Bone marrow (tissue), 2 donors: ENCODE results near the gene SLIT3.

Experiments
- DNase-seq, 2 donors: peaks; one replicate each; lab custom pipeline; 2025; lab: John Stamatoyannopoulos, UW

SLIT3 gene

GRCh38 chr5:168736281-168736831 lies 564.6 kb downstream of the SLIT3 start:
- no peak for DNase-seq

DNA sequence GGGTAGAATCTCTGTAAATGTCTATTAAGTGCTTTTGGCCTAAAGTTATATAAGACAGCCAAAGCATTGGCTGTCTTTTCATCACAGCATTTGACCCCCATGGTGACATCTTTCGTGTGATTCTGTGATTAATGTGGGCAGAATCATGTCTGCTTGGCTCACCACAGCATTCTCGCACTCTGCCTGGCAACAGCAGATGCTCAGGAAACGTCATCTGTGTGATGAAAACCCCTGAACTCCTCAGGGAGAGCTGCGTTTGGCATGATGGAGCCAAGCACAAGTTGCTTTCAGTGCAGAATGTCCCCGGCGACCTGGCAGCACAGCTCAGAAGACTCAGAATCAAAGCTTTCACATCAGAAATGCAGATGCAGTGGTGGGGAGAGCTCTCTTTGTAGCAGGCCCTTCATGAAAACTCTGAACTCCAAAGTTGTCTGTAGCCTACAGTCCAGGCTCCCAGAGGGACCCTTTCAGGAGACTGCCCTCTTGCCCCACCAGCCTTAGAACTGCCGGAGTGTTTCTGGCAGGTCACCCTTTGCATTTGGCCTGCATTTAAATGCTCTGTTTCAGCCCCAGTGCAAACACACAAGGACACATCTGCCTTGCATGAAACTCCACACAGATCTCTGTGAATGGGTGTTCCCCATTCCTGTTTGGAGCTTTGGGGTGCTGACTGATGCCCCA lies 566.2 kb downstream of the SLIT3 start:
- no peak for DNase-seq

DNA sequence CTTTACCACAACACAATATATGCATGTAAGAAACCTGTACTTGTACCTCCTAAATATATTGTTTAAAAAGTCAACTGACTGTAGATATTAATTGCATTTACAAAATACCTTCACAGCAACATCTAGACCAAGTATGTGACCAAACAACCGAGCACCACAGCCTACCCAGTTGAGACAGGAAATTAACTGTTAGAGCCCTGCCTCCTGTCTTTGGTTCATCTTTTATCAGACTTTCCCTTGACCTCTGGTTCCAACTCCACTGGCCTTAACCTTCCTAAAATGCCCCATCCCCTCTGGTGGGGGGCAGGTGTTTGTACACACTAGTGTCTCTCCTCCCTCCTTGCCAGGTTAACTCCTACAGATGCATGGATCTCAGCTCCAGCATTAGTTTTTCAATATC lies 566.8 kb downstream of the SLIT3 start:
- no peak for DNase-seq

GRCh38 chr5:168728546-168729211 lies 572.3 kb downstream of the SLIT3 start:
- DNase-seq = no peak

DNA sequence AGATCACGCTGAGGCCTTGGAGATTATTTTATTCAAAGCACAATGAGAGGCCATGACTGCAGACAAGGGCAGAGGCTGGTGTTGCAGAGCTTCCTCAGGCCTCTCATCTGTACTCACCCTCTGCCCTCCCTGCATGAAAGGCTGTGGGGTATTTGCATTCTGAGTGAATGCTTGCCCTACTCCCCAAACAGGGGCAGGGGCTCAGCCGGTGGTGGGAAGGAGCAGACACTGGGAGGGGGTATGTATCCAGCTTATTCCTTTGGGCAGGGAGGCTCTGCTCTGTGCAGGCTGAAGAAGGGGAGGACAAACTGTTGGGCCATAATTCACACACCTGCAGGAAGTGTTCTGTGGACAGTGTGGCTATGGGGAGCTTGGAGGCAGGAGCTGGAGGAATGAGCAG lies 573.4 kb downstream of the SLIT3 start:
- DNase-seq = no peak

DNA sequence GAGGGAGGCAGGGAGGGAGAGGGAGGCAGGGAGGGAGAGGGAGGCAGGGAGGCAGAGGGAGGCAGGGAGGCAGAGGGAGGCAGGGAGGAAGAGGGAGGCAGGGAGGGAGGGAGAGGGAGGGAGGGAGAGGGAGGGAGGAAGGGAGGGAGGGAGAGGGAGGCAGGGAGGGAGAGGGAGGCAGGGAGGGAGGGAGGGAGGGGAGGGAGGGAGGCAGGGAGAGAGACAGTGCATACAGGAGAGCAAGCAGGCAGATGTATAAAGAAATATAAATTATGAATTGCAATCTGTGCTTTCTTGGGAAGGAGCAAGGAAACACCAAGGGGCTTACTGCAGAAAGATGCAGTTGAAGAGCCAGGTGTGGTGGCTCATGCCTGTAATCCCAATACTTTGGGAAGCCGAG lies 574.6 kb downstream of the SLIT3 start:
- no peak for DNase-seq

DNA sequence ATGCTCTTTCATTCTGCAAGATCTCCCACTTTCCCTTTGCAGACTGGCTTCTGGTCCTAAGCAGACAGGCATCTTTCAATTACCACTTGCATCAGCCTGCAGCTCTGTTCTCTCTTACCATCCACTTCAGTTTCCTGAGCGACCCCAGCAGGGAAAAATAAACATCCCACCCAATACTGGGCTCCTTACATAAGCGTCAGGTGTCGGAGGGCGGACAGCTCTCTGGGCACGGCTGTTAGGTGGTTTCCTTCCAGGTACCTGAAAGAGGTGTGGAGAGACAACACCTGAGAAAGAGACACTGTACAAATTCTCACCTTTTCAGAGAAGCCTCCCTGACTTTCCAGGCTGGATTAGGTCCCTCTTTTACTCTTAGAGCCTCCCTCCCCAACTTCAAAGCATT lies 576.7 kb downstream of the SLIT3 start:
- no peak for DNase-seq

GRCh38 chr5:168723037-168723436 lies 577.9 kb downstream of the SLIT3 start:
- DNase-seq = no peak

- no peak for DNase-seq
These were observed 579.0 kb downstream of the SLIT3 start for GRCh38 chr5:168721966-168722365.

GRCh38 chr5:168721002-168721753 lies 579.8 kb downstream of the SLIT3 start:
- DNase-seq = no peak

- no peak for DNase-seq
These were observed 580.4 kb downstream of the SLIT3 start for GRCh38 chr5:168720575-168720974.

DNA sequence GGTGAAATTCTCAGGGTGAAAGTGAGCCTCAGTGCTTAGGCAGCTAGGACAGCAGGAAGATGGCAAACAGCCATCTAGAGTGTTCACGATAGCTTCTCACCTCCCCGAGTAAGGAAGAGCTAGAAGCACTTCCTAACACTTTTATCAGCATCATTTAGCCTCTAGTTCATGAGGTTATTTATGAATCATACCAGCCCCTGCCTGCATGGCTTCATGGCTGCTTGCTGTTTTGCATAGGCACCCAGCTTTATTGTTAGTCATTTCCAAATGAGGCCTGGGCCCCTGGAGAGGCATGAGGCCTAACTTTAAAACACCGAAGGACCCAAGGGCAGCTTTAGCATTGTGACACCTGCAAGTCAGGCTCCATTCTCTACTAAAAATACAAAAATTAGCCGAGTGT lies 586.9 kb downstream of the SLIT3 start:
- no peak for DNase-seq

DNA sequence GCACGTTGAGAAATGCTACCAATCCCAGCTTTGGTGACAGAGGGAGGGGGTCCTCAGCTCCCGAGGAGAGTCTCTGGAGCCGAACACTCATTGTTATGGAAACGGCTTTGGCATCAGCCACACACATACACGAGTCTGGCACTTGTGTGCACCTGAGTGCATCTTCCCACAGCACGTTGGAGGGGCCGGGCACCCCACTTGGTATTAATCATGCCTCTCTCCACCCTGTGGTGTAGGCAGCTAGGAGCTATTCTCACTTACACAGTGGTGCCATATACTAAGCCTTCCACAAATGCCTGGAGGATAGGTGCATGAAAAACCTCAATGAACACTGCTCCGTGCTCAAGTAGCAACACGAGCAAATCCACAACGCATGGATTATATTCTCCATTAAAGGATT lies 587.9 kb downstream of the SLIT3 start:
- no peak for DNase-seq

DNA sequence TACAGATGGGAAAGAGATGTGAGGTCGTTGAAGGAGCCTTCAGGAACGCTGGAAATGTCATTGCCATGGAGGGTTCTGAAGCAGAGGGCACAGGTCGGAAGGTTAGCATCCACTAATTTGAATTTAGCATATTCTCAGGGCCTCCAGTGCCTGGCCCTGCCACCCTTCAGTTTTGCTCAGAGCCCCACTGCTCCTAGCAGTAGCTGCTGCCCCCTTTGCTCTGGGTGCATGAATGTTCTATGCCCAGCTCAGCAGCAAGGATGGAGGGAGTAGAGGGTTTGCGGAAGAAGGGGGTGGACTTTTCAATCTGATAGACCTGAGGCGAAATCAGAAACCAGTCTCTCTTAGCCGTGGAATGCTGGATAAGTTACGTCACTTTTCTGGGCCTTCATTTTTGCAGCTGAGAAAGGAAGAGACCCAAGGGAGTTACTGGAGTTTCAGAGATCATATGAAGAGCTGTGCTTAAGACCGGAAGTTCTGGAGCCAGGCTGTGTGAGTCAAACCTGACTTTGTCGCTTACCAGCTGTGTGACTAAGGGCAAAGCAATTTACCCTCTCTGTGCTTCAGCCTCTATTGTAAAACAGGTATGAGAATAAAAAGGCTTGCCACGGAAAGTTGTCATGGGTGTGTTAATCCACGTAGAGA lies 588.5 kb downstream of the SLIT3 start:
- DNase-seq = no peak

DNA sequence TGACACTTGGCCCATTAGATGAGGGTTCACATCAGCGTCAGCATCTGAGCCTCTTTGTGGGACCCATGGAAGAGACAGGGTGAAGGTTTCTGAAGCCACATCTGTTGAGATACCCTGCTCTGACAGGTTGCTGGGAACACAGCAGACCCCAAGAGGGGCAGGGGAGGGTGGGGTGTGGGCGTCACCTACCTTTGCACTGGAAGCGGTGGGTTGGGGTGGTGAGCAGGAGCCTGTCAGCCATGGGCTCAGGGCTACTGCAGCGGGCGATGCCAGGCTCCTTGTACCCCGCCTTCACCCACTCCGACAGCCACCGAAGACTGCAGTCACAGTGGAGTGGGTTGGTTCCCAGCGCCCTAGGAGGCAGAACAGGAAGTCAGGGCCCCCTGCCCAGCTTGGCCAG lies 590.2 kb downstream of the SLIT3 start:
- DNase-seq = no peak

DNA sequence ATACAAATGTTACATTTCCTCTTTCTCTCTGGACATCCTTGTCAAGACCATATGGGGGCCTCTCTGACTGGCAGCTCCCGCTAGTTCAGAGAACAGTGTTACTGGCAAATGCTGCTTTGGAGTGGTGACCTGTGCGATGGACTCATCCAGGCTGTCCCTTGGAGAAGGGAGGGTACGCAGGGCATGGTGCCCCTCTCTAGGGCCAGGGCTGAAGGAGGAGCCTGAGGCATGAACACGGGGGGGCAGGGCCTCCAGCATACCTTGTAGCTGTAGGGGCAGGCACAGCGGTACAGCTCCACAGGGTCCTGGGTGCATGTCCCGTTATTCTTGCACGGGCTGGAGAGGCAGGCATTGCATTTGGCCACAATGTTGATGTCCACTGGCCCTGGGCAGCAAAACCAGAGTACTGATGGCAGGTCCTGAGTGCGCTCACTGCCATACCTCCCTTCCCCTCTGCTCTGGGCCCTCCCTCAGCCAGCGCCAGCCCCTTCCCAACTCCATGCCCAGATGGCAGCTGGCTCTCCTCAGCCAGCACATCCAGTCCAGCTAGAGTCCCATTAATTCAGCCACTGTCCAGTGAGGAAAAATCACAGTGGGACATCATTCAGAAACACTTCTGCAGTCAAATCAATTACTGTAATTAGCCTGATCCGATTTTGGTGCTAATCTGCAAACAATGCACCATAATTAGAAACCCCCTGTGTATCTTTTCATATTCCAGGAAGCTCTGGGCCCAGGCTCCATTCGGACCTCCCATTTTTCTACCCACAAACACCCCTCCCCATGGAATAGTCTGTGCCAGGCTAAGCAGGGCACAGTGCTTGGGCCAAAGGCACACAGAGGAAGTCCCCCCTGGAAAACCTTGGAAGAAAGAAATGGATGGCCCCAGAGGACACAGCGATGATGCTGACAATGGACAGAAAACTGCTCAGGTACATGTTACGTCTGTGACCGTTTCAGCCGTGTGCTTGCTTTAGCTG lies 592.9 kb downstream of the SLIT3 start:
- DNase-seq = no peak

GRCh38 chr5:168706655-168707069 lies 594.3 kb downstream of the SLIT3 start:
- DNase-seq = no peak

DNA sequence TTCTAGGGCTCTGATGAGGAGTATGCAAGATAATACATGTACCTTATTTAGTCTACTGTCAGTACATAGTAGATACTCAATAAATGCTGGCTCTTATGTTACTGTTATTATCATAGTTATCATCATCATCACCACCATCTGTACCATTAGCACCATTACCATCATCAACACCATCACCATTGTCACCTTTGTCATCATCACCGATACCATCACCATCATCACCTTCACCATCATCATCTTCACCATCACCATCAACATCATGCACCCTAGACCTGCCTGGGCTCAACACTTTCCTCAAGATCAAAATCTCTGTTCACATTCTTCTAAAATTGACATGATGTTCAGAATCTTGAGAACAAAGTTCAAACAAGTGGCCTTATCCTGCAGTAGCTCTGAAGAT lies 595.6 kb downstream of the SLIT3 start:
- DNase-seq = no peak

- DNase-seq = no peak
These were observed 598.4 kb downstream of the SLIT3 start for GRCh38 chr5:168702511-168702910.

DNA sequence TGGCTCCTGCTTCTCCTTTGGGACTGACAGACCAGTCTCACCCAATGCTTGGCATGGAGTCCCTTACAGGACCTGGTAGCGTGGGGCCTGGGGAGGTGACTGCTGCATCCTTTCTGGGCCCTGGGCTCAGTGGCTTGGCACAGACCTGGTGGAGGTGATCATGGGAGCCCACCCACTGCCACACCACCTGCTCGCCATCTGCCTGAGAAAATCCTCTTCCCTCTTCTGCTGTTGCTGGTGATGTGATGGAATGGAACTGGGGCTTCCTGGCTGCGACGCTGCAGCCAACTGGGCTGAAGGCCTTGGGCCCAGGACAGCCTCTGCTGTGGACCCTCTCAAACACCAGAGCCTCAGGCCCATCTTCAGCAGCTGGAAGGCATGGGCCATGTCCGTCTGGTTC lies 599.3 kb downstream of the SLIT3 start:
- no peak for DNase-seq

DNA sequence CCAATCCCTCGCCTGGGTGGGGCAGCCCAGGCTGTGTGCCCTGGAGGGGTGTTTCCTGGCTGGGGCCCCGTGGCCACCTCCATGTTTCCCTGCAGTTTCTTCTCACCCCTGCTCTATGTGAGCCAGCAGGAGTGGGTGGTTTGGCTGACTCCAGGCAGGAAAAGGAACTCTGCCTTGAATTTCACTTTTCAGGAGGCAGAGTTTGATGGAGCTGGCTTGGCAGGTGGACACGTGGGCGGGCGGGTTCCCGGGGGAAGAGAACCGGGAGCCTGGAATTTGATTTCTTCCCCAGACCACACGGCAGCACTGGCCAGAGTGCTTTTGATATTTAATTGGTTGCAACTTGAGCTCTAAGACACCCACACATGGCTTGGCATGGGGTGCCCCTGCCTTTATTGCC lies 601.9 kb downstream of the SLIT3 start:
- no peak for DNase-seq
